CD1c-positive myeloid dendritic cell (primary cell): ENCODE measurements around the gene CACNA2D4.

Source experiments
- DNase-seq: peaks from one replicate; pipeline ENCODE4 v3.0.0-alpha.2; 2016; ENCODE audit errors: extremely low spot score

CACNA2D4 gene

GRCh38 chr12:1933342-1934051 is 15.0 kb upstream of the CACNA2D4 start:
- DNase-seq: no peak

- no peak for DNase-seq
Measured at GRCh38 chr12:1932264-1932777, 13.9 kb upstream of the CACNA2D4 start.

- DNase-seq: no peak
Measured at GRCh38 chr12:1931642-1932041, 13.2 kb upstream of the CACNA2D4 start.

DNA sequence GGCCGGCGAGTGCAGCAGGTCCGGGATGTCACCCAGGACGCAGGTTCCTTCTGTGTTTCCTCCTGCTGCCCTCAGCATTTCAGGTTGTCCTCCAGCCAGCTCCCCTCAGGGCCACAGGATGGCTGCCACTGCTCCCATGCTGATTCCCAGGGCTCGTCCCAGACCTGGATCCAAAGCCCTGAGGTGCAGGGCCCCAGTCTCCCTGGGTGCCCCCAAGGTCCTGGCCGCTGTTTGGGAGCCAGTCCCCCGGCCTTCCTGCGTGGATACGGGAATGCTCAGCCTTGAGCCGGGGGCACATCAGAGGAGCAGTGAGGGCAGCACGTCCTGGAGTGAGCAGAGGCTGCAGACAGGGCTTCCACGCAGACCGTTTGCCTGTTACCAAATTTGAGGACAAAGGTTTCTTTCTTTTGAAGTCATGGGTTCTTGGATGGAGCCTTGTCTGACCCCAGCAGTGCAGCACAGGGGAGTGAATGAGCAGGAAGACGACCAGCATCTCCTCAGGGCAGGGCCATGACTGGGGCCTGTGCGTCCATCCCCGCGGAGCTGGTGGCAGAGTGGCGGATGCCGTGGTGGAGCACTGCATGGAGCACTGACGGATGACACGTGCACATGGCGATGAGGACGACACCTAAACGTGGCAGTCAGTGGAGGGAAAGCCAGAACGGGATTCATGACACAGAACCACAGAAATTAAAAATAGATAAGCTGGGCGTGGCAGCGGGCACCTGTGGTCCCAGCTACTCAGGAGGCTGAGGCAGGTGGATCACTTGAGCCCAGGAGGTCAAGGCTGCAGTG is 12.5 kb upstream of the CACNA2D4 start:
- no peak for DNase-seq

DNA sequence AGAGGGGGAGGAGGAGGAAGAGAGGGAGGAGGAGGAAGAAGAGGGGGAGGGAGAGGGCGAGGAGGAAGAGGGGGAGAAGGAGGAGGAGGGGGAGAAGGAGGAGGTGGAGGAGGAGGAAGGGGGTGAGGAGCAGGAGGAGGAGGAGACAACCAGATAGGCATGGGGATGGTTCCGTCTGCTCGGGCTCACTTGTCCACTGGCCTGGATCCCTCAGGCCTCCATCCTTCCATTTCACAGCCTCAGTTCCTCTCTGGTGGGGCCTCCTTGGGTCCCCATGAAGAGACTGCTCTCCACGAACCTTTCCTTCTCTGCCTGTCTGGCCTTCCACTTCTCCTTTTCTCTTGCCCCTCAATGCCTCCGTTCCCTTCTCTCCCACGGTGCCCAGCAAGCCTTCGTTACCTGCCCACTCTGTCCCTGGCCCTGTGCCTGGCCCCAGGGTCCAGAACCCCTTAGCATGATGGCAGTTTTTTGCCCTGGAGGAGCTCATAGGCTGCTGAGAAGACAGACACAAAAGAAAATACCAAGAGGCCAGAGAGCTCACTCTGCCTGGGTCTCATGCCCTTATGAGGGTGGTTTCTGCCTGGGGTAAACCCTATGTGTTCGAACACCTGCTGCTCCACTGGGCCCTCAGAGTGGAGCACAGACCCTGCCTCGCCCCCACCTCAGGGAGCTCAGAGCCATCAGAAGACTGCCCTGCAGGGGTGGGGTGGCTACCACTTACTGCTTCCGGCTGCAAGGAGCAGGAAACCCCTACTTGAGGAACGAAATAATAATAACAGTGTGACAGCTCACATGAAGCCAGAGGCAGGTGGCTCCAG is 11.7 kb upstream of the CACNA2D4 start:
- DNase-seq: peak; percentile 15

- peak; percentile 7 for DNase-seq
Measured at GRCh38 chr12:1929241-1929984, 11.0 kb upstream of the CACNA2D4 start.

DNA sequence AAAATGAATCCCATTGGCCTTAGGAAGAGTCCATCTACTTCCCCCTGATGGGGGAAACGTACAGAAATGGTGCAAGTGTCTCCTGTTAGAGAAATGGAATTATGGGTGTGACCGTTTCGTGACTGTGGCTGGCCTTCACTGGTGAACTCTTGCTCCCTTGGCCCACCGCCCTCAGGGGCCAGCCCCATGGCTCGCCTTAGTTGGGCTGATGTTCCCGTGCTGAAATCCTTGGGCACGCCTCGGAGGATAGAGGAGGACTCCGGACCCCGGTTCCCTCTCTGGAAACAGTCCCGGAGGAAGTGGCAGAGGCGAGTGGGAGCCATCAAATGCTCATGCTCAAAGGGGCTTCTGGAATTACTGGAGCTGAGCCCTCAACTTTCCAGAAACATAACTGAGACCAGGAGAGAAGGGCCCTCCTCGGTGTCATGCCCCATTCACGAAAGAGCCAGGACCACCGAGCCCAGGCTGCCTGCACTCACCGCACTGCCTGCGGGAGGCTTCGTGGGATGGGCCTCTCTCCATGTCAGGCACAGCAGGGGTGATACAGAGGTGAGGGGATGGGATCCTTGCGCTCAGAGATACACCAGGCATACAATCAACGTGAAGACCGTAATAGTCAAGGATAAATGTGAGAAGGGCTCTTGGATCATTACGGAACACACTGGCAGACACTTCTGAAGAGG is 10.1 kb upstream of the CACNA2D4 start:
- no peak for DNase-seq

DNA sequence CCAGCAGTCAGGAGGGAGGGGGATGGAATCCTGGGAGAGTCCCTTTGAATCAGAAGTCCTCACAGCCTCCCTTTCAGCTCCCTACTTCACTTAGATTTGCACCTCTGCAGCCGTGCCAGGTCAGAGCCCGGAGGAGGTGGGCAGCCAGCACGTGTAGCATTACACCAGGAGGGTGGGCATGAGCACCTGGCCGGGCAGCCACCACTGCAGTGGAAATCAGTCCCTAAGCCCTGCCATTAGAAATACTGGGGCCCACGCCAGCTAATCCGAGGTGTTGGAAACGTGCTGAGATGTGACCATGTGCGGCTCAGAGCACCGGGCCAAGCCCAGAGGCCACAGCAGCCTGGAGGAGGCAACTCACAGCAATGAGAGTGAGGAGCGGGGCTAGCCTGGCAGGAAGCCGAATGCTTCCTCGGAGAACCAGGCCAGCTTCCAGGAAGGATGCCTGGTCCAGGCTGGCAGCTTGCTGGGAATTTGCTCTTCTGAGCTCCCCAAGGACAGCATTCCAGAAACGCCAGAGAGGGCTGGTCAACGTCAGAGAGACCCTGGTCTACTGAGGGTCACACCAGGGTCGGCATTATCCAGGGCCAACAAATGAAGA is 9.4 kb upstream of the CACNA2D4 start:
- DNase-seq: no peak

- no peak for DNase-seq
Measured at GRCh38 chr12:1927051-1927680, 8.7 kb upstream of the CACNA2D4 start.

DNA sequence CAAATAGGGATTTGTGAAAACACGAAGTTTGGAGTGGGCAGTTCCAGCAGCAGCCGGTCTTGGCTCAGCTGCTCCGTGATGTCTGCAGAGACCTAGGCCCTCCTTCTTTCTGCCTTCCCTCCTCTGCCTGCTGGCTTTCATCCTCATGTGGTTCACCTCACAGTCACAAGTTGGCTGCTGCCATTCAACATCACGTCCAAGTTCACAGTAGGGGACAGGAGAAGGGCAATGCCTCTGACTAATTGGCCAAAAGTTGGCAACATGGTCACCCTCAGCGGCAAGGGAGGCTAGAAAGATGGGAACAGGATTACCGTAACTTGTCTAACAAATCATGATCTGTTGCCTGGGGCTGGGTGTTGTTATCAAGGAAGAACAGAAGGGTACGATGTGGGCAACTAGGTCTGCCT is 7.8 kb upstream of the CACNA2D4 start:
- DNase-seq: no peak

DNA sequence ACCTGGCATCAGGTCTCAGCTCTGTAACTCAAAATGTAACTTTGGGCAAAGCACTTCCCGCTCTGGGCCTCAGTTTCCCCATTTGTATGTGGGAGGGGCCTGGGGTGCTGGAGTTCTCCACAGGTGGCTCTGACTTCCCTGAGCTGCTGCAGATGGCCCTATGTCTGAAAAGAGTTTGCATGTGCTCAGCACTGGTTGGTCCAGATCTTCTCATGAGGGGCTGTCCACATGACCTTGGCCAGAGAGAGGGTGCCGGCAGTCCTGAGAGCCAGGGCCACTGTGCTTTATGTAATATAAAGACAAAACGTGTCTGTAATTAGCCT is 7.2 kb upstream of the CACNA2D4 start:
- DNase-seq: no peak

GRCh38 chr12:1924996-1925683 is 6.7 kb upstream of the CACNA2D4 start:
- no peak for DNase-seq

GRCh38 chr12:1922985-1923384 is 4.5 kb upstream of the CACNA2D4 start:
- no peak for DNase-seq

GRCh38 chr12:1922075-1922709 is 3.7 kb upstream of the CACNA2D4 start:
- peak; percentile 21 for DNase-seq

DNA sequence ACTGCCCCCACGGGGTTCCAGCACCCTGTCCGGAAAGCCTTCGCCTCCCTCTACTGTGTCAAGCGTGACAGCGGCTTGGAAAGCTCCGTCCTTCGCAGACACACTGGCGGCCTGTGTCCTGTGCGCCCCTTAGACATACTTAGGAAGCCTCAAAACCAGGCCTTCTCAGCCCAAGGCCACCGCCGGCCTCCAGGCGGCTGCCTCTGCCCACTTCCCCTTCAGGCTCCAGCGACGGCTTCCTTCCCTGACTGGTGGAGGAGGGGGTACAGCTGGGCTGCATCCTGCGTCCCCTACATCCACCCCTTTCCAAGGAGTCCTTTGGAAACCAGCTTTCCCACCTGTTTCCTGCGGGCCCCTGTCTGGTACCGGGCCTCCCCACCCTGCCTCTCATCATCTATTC is 2.5 kb upstream of the CACNA2D4 start:
- peak; percentile 70 for DNase-seq

DNA sequence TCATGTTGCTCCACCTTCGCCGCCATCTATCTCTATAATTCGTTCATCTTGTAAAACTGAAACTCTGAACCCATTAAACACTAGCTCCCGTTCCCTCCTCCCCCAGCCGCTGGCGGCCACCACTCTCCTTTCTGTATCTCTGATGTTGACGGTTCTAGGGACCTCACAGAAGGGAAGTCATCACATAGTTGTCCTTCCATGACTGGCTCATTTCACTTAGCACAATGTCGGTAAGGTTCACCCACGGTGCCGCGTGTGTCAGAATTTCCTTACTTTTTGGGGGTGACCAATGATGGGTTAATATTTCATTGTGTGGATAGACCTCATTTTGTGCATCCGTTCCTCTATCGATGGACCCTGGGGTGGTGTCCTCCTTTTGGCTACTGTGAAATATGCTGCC is 2.0 kb upstream of the CACNA2D4 start:
- no peak for DNase-seq

DNA sequence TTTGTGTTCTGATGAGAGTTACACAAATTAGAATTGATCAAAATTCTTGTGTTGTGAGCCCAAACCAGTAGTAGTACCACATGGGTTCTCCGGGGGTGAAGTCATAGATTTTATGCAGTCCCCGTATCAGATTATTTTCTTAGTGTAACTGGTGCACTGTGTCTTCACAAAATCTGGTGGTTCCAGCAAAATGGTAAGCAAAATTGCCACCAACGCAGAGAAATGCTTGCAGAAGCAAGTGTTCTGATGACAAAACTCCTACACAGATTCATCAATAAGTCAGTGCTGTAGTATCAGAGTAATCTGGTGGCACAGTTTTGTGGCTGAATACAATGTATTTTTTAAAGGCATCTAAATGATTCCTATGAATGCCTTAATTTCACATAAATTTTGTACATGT is 1.3 kb upstream of the CACNA2D4 start:
- no peak for DNase-seq

GRCh38 chr12:1919284-1919683 is 832 bp upstream of the CACNA2D4 start:
- DNase-seq: peak; percentile 54

DNA sequence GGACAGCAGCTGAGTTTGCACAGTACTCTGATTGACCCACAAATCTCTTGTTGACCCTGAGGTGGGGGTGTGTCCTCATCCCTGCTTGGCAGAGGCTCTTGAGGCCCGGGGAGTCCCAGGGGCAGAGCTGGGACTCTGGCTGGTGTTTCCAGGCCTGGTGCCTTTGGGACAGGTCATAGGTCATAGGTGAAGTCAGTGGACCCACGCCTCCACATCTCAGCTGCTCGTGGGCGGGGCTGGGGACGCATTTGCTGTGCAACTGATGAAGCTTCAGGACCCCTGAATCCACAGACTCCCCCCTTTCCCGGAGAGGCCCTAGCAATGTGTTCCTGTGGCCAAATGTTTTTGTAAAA is 408 bp upstream of the CACNA2D4 start:
- no peak for DNase-seq
